ENCODE data around the gene PTPRM. TPM values are rescaled to one million over a fixed set of nuclear protein-coding genes. Genes with fewer than 3 reads are reported as not detected.
A peak's percentile ranks its signal among the peaks of the same experiment; 100 is the strongest.

Gene PTPRM
- total RNA-seq, 1 donor from 2014 or later, result 102 TPM

GRCh38 chr18:7786569-7786968 is 219.5 kb downstream of the PTPRM start:
- DNase-seq (ENCODE audit: low spot score in 2 of 2) (no peak), FAIRE-seq (no peak)

- DNase-seq (ENCODE audit: low spot score in 2 of 2), result no peak
- no peak for FAIRE-seq
These were observed 220.2 kb downstream of the PTPRM start for GRCh38 chr18:7787339-7787738.

GRCh38 chr18:7789856-7790552 is 222.9 kb downstream of the PTPRM start:
- peak in 1 of 2 donors; percentile 11 for DNase-seq (ENCODE audit: low spot score in 2 of 2)
- no peak for FAIRE-seq

- DNase-seq (ENCODE audit: low spot score in 2 of 2) (no peak), FAIRE-seq (no peak)
These were observed 226.0 kb downstream of the PTPRM start for GRCh38 chr18:7793100-7793499.

- no peak for DNase-seq (ENCODE audit: low spot score in 2 of 2)
- no peak for FAIRE-seq
These were observed 236.9 kb downstream of the PTPRM start for GRCh38 chr18:7803956-7804469.

- FAIRE-seq (no peak), DNase-seq (ENCODE audit: low spot score in 2 of 2) (no peak)
These were observed 238.0 kb downstream of the PTPRM start for GRCh38 chr18:7805096-7805495.

- FAIRE-seq (no peak), DNase-seq (ENCODE audit: low spot score in 2 of 2) (no peak)
These were observed 238.8 kb downstream of the PTPRM start for GRCh38 chr18:7805880-7806279.

GRCh38 chr18:7807936-7808453 is 240.9 kb downstream of the PTPRM start:
- no peak for FAIRE-seq
- DNase-seq (ENCODE audit: low spot score in 2 of 2), result no peak

GRCh38 chr18:7808992-7809391 is 241.9 kb downstream of the PTPRM start:
- DNase-seq (ENCODE audit: low spot score in 2 of 2), result no peak
- no peak for FAIRE-seq

- no peak for FAIRE-seq
- no peak for DNase-seq (ENCODE audit: low spot score in 2 of 2)
These were observed 242.3 kb downstream of the PTPRM start for GRCh38 chr18:7809455-7809854.

GRCh38 chr18:7809978-7810377 is 242.9 kb downstream of the PTPRM start:
- DNase-seq (ENCODE audit: low spot score in 2 of 2) (no peak), FAIRE-seq (no peak)

GRCh38 chr18:7812431-7813063 is 245.4 kb downstream of the PTPRM start:
- FAIRE-seq (no peak), DNase-seq (ENCODE audit: low spot score in 2 of 2) (no peak)

- DNase-seq (ENCODE audit: low spot score in 2 of 2) (no peak), FAIRE-seq (no peak)
These were observed 246.0 kb downstream of the PTPRM start for GRCh38 chr18:7813131-7813530.

- FAIRE-seq, result no peak
- DNase-seq (ENCODE audit: low spot score in 2 of 2), result no peak
These were observed 247.7 kb downstream of the PTPRM start for GRCh38 chr18:7814754-7815315.

- DNase-seq (ENCODE audit: low spot score in 2 of 2), result no peak
- FAIRE-seq, result no peak
These were observed 248.7 kb downstream of the PTPRM start for GRCh38 chr18:7815787-7816186.

- no peak for FAIRE-seq
- DNase-seq (ENCODE audit: low spot score in 2 of 2), result no peak
These were observed 250.6 kb downstream of the PTPRM start for GRCh38 chr18:7817575-7818230.

- no peak for DNase-seq (ENCODE audit: low spot score in 2 of 2)
- FAIRE-seq, result no peak
These were observed 254.7 kb downstream of the PTPRM start for GRCh38 chr18:7821784-7822183.

- DNase-seq (ENCODE audit: low spot score in 2 of 2), result no peak
- no peak for FAIRE-seq
These were observed 255.6 kb downstream of the PTPRM start for GRCh38 chr18:7822435-7823331.

- DNase-seq (ENCODE audit: low spot score in 2 of 2), result no peak
These were observed 257.9 kb downstream of the PTPRM start for GRCh38 chr18:7824970-7825369.

GRCh38 chr18:7830468-7830867 is 263.4 kb downstream of the PTPRM start:
- no peak for DNase-seq (ENCODE audit: low spot score in 2 of 2)
- FAIRE-seq, result no peak

More at GRCh38 chr18:7824970-7825369, 257.9 kb downstream of the PTPRM start:
- FAIRE-seq, result no peak

Measured in frontal cortex (tissue), 4 donors.